GM19023 (cell line): ENCODE measurements around the gene LTF.
"Not testable (repeated sequence)": the region's sequence is repeated elsewhere in the genome, so short reads cannot be mapped to it uniquely, and the experiment has no call there.

ENCODE experiments used
- ATAC-seq: cut with Tn5 transposase; IDR thresholded peaks from one replicate; pipeline ENCODE4 v1.9.1; 2021; ENCODE audit warnings: mild to moderate bottlenecking, moderate library complexity; ENCODE audit not compliant: unreplicated experiment

LTF gene

GRCh38 chr3:46398186-46398955 lies 66.3 kb downstream of the LTF start:
- ATAC-seq, result no peak

DNA sequence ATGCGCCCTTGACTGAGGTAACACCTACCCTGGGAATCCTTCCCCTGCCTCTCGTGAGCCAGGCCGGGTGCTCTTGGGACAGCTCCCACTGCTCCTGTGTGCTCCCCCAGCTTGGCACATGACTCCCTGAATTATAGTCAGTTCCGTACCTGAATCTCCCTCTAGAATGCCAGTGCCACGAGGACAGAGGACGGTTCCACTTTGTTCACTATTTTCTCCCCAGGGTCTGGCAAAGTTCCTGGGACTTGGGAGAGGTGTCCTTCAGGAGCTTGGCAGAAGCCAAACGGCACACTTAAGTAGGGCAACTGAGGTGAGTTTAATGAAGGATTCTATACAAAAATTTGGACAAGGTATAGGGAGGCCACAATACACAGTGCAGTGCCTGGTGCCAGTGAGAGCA lies 67.6 kb downstream of the LTF start:
- no peak for ATAC-seq

- no peak for ATAC-seq
Observed at GRCh38 chr3:46395766-46396530, 68.8 kb downstream of the LTF start.

- no peak for ATAC-seq
Observed at GRCh38 chr3:46395210-46395661, 69.5 kb downstream of the LTF start.

DNA sequence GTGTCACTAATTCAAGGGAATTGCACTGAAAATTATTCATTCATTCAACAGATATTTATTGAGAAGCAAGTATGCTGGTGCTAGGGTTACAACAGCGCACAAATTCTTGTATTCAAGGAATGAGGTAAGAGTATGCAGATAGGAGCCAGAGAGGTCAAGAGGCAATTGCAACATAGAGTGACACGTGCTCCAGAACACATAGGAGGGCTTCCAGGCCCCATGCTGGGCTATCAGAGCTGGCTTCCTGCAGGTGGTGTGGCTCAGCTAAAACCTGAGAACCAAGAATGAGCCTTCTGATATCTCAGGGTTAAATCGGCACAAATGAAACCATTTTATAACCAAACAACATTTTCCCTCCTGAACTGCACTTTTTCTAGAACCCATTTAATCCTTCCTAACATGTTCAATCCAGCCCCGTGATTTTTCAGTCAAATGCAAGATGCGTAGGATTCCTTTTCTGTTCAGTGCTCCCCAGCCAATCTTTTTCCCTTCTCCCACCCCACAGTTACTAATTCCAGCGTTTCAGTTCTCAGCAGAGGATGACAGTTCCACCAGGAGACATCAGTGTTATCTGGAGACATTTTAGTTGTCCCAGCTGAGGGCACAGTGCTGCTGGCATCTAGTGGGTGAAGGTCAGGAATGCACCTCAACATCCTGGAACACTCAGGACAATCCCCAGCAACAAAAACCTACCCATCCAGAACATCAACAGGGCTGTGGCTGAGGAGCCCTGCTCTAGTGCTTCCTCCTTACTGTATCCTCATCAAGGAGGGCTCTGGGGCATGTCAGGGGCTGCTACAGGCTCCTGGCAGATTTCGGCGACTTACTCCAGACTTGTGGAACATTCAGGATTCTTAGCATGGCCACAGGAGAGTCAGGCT lies 70.9 kb downstream of the LTF start:
- no peak for ATAC-seq

GRCh38 chr3:46393011-46393410 lies 71.7 kb downstream of the LTF start:
- ATAC-seq, result no peak

- not testable (repeated sequence) for ATAC-seq
Observed at GRCh38 chr3:46391526-46391925, 73.2 kb downstream of the LTF start.

DNA sequence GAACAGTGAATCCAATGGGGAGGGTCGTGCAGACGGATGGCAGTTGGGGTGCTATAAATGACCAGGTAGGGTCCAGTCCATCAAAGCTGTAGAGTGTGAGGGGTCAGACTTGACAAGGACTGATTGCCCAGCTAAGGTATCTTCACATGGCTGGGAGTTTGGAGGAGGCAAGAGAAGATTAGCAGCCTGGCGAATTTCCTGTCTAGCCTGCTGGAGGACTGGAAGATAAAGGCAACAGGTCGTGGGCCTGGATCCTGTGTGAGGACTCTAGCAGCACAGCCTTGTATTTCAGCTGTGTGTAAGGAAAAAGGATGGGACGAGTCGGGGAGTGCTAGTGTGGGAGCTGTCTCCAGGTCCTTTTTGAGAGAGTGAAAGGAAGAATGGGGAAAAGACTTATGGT lies 75.4 kb downstream of the LTF start:
- ATAC-seq, result no peak

- not testable (repeated sequence) for ATAC-seq
Observed at GRCh38 chr3:46388847-46389246, 75.9 kb downstream of the LTF start.

DNA sequence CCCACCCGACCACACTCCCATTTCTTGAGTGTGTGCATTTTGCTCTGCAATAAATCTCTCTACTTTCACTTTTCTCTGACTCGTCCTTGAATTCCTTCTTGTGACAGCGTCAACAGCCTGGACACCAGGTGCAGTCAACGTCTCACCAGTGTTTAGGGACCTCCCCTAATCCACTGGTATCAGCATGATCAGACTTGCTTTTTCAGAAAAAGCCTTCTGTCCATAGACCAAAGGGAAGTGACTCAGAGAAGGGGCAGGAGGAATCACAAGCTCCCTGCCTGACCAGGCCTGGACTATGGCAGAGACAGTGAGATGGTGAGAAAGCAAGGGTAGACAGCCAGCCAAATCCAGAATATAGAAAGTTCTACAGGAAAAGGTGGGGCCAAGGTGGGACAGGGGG lies 78.5 kb downstream of the LTF start:
- ATAC-seq, result no peak
